Measurements from ENCODE around the gene NSMCE4A.

DNA sequence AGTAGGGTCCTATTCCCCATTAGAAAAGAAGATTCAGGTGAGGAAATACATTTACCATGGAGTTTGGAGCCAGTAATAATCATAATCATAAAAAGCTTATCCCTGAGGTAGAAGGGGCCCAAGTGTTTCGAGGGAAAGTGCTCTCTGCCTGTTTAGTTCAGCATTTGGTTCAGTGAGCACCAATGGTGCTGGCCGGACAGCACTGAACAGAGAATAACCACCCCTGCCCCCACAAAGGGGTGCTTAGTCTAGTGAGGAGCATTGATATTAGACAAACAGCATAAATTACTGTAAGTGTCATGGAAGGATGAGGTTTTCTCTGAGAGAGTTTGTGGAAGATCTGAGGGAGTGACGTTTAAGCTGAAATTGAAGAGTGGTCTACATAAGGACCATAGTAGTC, 25.6 kb downstream of the NSMCE4A start:
- TF ChIP-seq, protein P1, sequence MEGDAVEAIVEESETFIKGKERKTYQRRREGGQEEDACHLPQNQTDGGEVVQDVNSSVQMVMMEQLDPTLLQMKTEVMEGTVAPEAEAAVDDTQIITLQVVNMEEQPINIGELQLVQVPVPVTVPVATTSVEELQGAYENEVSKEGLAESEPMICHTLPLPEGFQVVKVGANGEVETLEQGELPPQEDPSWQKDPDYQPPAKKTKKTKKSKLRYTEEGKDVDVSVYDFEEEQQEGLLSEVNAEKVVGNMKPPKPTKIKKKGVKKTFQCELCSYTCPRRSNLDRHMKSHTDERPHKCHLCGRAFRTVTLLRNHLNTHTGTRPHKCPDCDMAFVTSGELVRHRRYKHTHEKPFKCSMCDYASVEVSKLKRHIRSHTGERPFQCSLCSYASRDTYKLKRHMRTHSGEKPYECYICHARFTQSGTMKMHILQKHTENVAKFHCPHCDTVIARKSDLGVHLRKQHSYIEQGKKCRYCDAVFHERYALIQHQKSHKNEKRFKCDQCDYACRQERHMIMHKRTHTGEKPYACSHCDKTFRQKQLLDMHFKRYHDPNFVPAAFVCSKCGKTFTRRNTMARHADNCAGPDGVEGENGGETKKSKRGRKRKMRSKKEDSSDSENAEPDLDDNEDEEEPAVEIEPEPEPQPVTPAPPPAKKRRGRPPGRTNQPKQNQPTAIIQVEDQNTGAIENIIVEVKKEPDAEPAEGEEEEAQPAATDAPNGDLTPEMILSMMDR (IDR thresholded peaks at IDR 0.05 in 4 of 5, conservative IDR thresholded peaks at IDR 0.05 in 1 of 5), result no peak
- TF ChIP-seq POLR2A (IDR thresholded peaks at IDR 0.05), result no peak
